ENCODE measurements around the gene KIF26B.

GRCh38 chr1:245552331-245552730 lies 397.5 kb downstream of the KIF26B start:
- TF ChIP-seq CTCF (IDR thresholded peaks at IDR 0.05) (no peak), POLR2A (IDR thresholded peaks at IDR 0.05) (no peak), POLR2AphosphoS5 (IDR thresholded peaks at IDR 0.05) (no peak)

Measured in transverse colon (tissue), 4 donors.